IPS-NIHi11 (cell line): ENCODE results near the gene NPIPB6.

Experiments used
- DNase-seq: peaks from one replicate; pipeline ENCODE4 v3.0.0; 2012; ENCODE audit warnings: mixed read lengths, low spot score

Gene NPIPB6

GRCh38 chr16:28297784-28298510, 65.4 kb downstream of the NPIPB6 start:
- no peak for DNase-seq

GRCh38 chr16:28297308-28297707, 66.0 kb downstream of the NPIPB6 start:
- no peak for DNase-seq

- no peak for DNase-seq
Measured at GRCh38 chr16:28295276-28295675, 68.0 kb downstream of the NPIPB6 start.

- DNase-seq: no peak
Measured at GRCh38 chr16:28294201-28294600, 69.1 kb downstream of the NPIPB6 start.

GRCh38 chr16:28293601-28293960, 69.7 kb downstream of the NPIPB6 start:
- DNase-seq: no peak

- peak; percentile 83 for DNase-seq
Measured at GRCh38 chr16:28292731-28293600, 70.3 kb downstream of the NPIPB6 start.
